Gastrocnemius medialis (tissue), 4 donors: ENCODE results near the gene NEXN.

Experiments
- POLR2A ChIP-seq, 2 donors: fragments of 450-650 bp; IDR thresholded peaks; one replicate each; pipeline ENCODE4 v1.6.1; 2017; ENCODE audit warnings: antibody characterized with exemption in 2 of 2, mild to moderate bottlenecking in 2 of 2, moderate library complexity in 2 of 2
- TF ChIP-seq, protein P1 (sequence below), 5 experiments: fragments of 450-650 bp in 3 of 5; fragments of 200-600 bp in 2 of 5; sonication (generic) in 2 of 5; IDR thresholded peaks in 4 of 5; conservative IDR thresholded peaks in 1 of 5; 1 replicate in 4 of 5; 2 replicates in 1 of 5; pipeline ENCODE4 v1.5.1; 2016 to 2019; ENCODE audit warnings: antibody characterized with exemption in 5 of 5, mild to moderate bottlenecking in 3 of 5, moderate library complexity in 3 of 5

DNA sequence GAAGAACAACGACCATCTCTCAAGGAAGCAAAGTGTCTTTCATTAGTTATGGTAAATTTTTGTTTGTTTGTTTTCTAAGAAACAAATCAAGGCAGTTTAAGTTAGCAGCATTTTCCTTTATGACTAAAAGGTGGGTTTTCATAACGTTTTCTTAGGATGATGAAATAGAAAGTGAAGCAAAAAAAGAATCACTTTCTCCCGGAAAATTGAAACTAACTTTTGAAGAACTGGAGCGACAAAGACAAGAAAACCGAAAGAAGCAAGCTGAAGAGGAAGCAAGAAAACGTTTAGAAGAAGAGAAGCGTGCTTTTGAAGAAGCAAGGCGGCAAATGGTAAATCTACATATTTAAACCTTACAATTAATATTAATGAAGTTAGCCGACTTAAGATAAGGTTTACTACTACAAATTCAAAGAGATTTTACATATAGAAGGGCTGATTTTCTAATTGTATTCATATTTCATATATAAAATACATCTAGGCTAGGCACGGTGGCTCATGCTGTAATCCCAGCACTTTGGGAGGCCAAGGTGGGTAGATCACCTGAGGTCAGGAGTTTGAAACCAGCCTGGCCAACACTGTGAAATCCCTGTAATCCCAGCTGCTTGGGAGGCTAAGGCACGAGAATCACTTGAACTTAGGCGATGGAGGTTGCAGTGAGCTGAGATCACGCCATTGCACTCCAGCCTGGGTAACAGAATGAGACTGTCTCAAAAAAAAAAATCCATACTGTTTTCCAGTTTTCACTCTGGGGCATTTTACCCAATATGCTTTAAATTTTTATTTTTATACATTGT, 38.3 kb downstream of the NEXN start:
- TF ChIP-seq POLR2A (IDR thresholded peaks at IDR 0.05): no peak
- TF ChIP-seq, protein P1, sequence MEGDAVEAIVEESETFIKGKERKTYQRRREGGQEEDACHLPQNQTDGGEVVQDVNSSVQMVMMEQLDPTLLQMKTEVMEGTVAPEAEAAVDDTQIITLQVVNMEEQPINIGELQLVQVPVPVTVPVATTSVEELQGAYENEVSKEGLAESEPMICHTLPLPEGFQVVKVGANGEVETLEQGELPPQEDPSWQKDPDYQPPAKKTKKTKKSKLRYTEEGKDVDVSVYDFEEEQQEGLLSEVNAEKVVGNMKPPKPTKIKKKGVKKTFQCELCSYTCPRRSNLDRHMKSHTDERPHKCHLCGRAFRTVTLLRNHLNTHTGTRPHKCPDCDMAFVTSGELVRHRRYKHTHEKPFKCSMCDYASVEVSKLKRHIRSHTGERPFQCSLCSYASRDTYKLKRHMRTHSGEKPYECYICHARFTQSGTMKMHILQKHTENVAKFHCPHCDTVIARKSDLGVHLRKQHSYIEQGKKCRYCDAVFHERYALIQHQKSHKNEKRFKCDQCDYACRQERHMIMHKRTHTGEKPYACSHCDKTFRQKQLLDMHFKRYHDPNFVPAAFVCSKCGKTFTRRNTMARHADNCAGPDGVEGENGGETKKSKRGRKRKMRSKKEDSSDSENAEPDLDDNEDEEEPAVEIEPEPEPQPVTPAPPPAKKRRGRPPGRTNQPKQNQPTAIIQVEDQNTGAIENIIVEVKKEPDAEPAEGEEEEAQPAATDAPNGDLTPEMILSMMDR (IDR thresholded peaks at IDR 0.05 in 4 of 5, conservative IDR thresholded peaks at IDR 0.05 in 1 of 5): no peak
